ENCODE results near the gene APOE. TPM values are rescaled to one million over a fixed set of nuclear protein-coding genes. Genes with fewer than 3 reads are reported as not detected.

Gene APOE
- total and polyA plus RNA-seq, 2 of the 13 experiments (the other 11 are each of a cell fraction or from before 2014, with no cell fraction given): 1,328 to 1,470 TPM

DNA sequence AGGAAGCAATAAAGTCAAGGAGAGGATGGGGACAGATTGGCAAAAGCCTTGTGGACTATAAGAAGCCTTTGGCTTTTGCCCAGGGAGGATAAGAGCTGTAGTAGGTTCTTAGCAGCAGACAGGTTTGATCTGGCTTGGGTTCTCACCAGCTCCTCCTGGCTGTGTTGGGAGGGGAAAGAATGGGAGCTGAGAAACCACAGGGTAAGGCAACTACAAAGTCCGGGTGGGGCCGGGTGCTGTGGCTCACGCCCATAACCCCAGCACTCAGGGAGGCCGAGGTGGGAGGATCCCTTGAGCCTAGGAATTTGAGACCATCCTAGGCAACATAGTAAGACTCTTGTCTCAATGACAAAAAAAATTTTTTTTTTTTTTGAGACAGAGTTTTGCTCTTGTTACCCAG is 38.9 kb upstream of the APOE start:
- Histone ChIP-seq H3K9ac (ENCODE audit: insufficient read depth, low read depth, low read length) (no peak overlapping the region), H3K27me3 (ENCODE audit: control insufficient read depth in 1 of 2, insufficient read depth in 2 of 2, low read length in 2 of 2) (no peaks in the 10 kb centered on the region), H3K27ac (ENCODE audit: extremely low read length, insufficient read depth, low read length) (no peak overlapping the region), H2AFZ (ENCODE audit: low read length) (no peak overlapping the region), H3K4me3 (replicated peaks in 1 of 3; ENCODE audit: insufficient read depth in 1 of 3, low read depth in 2 of 3, low read length in 3 of 3) (no peak overlapping the region), H3K9me3 (ENCODE audit: low read length) (no peaks in the 10 kb centered on the region), H3K36me3 (replicated peaks in 1 of 2; ENCODE audit: control insufficient read depth in 1 of 2, insufficient read depth in 2 of 2, low read length in 2 of 2) (peaks cover 4 to 30% of the 10 kb centered on the region in 2 experiments; a peak in 4 of 5 replicates), H3K79me2 (ENCODE audit: insufficient read depth, low read length) (peaks cover 5% of the 10 kb centered on the region), H3K4me1 (ENCODE audit: insufficient read depth, low read length) (peaks cover 59% of the 10 kb centered on the region), H4K20me1 (ENCODE audit: insufficient read depth, low read length) (no peaks in the 10 kb centered on the region), H3K4me2 (ENCODE audit: low read depth, low read length) (no peak overlapping the region)
- 91% methylated on average over 4 of the region's 4 CpGs for WGBS (ENCODE audit: low lambda C conversion rate)
- DNase-seq (ENCODE audit: low spot score): no peak
- intact Hi-C loops (cut with micrococcal nuclease; ENCODE audit: unreplicated experiment): no loop called here
- BruUV-seq (replicated peaks): no TSS peak
- no peak for FAIRE-seq
- CTCF ChIA-PET (ENCODE audit: low intra/inter-chr PET ratio, low total read pairs): no interaction called here
- TF ChIP-seq SRSF1 (optimal IDR thresholded peaks at IDR 0.05; ENCODE audit: low read depth, low read length): no peak
- no peak for TF ChIP-seq ZFAT (CRISPR knock-in tag; conservative IDR thresholded peaks at IDR 0.05)
- TF ChIP-seq, protein P1, sequence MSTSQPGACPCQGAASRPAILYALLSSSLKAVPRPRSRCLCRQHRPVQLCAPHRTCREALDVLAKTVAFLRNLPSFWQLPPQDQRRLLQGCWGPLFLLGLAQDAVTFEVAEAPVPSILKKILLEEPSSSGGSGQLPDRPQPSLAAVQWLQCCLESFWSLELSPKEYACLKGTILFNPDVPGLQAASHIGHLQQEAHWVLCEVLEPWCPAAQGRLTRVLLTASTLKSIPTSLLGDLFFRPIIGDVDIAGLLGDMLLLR (CRISPR knock-in tag; IDR thresholded peaks at IDR 0.05): no peak
- TF ChIP-seq ZSCAN25 (CRISPR knock-in tag; IDR thresholded peaks at IDR 0.05): no peak
- no peak for TF ChIP-seq TBX3 (IDR thresholded peaks at IDR 0.05; ENCODE audit: borderline replicate concordance)
- TF ChIP-seq ZNF546 (CRISPR knock-in tag; conservative IDR thresholded peaks at IDR 0.05): no peak
- no peak for TF ChIP-seq ZC3H13 (CRISPR knock-in tag; IDR thresholded peaks at IDR 0.05)
- TF ChIP-seq ZNF225 (CRISPR knock-in tag; IDR thresholded peaks at IDR 0.05): no peak
- TF ChIP-seq ZNF30 (CRISPR knock-in tag; IDR thresholded peaks at IDR 0.05): no peak
- POLR2A ChIA-PET: interaction anchor here (0.7 to 4.5 kb wide), 2 partner anchors 8 to 50 kb away, joined by 3 to 36 read pairs; no protein-coding TSS in a partner anchor
- ATAC-seq: no peak
- in situ Hi-C loops (cut with HindIII; ENCODE audit: extremely low pct_ligation_motif_present, low pct_unique_long_range_greater_than_20kb): no loop called here

DNA sequence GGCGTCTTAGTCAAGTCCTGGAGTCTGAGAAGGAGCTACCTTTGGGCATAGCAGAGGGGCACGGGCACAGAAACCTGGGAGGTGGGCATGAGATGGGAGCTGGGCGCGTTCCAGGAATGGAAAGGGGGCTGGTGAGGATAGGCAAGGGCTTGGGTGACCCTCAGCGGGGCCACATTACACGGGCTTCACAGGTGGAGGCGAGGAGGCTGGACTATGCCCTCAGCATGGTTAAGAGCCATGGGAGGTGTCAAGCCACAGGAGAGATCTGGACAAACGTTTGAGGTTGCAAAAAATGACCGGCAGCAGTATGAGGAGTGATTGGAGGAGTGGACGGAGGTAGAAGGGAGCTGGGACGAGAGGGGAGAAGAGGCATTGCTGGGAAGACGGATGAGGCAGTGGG is 38.0 kb upstream of the APOE start:
- FAIRE-seq: no peak
- BruUV-seq (replicated peaks): no TSS peak
- H3K27ac ChIP-seq (ENCODE audit: extremely low read length, insufficient read depth, low read length): peak overlapping the region; percentile 57
- TF ChIP-seq ZNF7 (CRISPR knock-in tag; IDR thresholded peaks at IDR 0.05): peak; percentile 63
- no peak for TF ChIP-seq MZF1 (CRISPR knock-in tag; IDR thresholded peaks at IDR 0.05; ENCODE audit: borderline replicate concordance)
- peak; percentile 14; the same call in 1 of the 2 replicates for TF ChIP-seq SALL1 (CRISPR knock-in tag; IDR thresholded peaks at IDR 0.05)
- no peak for TF ChIP-seq TAF15 (IDR thresholded peaks at IDR 0.05; ENCODE audit: low read depth, low read length, poor library complexity, severe bottlenecking)
- TF ChIP-seq, protein P2, sequence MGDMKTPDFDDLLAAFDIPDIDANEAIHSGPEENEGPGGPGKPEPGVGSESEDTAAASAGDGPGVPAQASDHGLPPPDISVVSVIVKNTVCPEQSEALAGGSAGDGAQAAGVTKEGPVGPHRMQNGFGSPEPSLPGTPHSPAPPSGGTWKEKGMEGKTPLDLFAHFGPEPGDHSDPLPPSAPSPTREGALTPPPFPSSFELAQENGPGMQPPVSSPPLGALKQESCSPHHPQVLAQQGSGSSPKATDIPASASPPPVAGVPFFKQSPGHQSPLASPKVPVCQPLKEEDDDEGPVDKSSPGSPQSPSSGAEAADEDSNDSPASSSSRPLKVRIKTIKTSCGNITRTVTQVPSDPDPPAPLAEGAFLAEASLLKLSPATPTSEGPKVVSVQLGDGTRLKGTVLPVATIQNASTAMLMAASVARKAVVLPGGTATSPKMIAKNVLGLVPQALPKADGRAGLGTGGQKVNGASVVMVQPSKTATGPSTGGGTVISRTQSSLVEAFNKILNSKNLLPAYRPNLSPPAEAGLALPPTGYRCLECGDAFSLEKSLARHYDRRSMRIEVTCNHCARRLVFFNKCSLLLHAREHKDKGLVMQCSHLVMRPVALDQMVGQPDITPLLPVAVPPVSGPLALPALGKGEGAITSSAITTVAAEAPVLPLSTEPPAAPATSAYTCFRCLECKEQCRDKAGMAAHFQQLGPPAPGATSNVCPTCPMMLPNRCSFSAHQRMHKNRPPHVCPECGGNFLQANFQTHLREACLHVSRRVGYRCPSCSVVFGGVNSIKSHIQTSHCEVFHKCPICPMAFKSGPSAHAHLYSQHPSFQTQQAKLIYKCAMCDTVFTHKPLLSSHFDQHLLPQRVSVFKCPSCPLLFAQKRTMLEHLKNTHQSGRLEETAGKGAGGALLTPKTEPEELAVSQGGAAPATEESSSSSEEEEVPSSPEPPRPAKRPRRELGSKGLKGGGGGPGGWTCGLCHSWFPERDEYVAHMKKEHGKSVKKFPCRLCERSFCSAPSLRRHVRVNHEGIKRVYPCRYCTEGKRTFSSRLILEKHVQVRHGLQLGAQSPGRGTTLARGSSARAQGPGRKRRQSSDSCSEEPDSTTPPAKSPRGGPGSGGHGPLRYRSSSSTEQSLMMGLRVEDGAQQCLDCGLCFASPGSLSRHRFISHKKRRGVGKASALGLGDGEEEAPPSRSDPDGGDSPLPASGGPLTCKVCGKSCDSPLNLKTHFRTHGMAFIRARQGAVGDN (CRISPR knock-in tag; IDR thresholded peaks at IDR 0.05): peak; percentile 62
- TF ChIP-seq ZMYM4 (CRISPR knock-in tag; IDR thresholded peaks at IDR 0.05): no peak
- no peak for TF ChIP-seq IRF2 (CRISPR knock-in tag; IDR thresholded peaks at IDR 0.05)

More for the DNA sequence above, 38.0 kb upstream of the APOE start:
- ChIA-PET CTCF (ENCODE audit: low intra/inter-chr PET ratio, low total read pairs) (no interaction called here), POLR2A (interaction anchor here (1.2 to 4.5 kb wide), 3 partner anchors 9 to 23 kb away, joined by 3 to 36 read pairs (median 10); partner anchors contain the start of gene TOMM40)
- H3K36me3 ChIP-seq (replicated peaks in 1 of 2; ENCODE audit: control insufficient read depth in 1 of 2, insufficient read depth in 2 of 2, low read length in 2 of 2): peaks cover 11 to 35% of the 10 kb centered on the region in 2 experiments; a peak in 4 of 5 replicates
- intact Hi-C loops (cut with micrococcal nuclease; ENCODE audit: unreplicated experiment) (no loop called here), in situ Hi-C loops (cut with HindIII; ENCODE audit: extremely low pct_ligation_motif_present, low pct_unique_long_range_greater_than_20kb) (no loop called here)
- 0 out of 3 replicates have a peak, but pooled peaks have one; percentile 14 for ATAC-seq
- H3K4me2 ChIP-seq (ENCODE audit: low read depth, low read length): no peak overlapping the region
- H3K4me1 ChIP-seq (ENCODE audit: insufficient read depth, low read length): peaks cover 59% of the 10 kb centered on the region
- H4K20me1 ChIP-seq (ENCODE audit: insufficient read depth, low read length): no peaks in the 10 kb centered on the region
- H3K27me3 ChIP-seq (ENCODE audit: control insufficient read depth in 1 of 2, insufficient read depth in 2 of 2, low read length in 2 of 2): no peaks in the 10 kb centered on the region
- WGBS (ENCODE audit: low lambda C conversion rate): 73% methylated on average over 12 of the region's 12 CpGs
- DNase-seq (ENCODE audit: low spot score): no peak
- H3K4me3 ChIP-seq (replicated peaks in 1 of 3; ENCODE audit: insufficient read depth in 1 of 3, low read depth in 2 of 3, low read length in 3 of 3): no peak overlapping the region
- no peak overlapping the region for H3K9ac ChIP-seq (ENCODE audit: insufficient read depth, low read depth, low read length)
- peaks cover 4% of the 10 kb centered on the region for H3K79me2 ChIP-seq (ENCODE audit: insufficient read depth, low read length)
- H3K9me3 ChIP-seq (ENCODE audit: low read length): no peaks in the 10 kb centered on the region
- no peak overlapping the region for H2AFZ ChIP-seq (ENCODE audit: low read length)

Measured in HepG2 (cell line).